Peyer's patch (tissue), 4 donors: ENCODE results near the gene VSIG8.

Experiments used
- CTCF ChIP-seq, 6 experiments: fragments of 450-650 bp in 4 of 6; fragments of 200-600 bp in 2 of 6; sonication (generic) in 1 of 6; IDR thresholded peaks; one replicate each; pipeline ENCODE4 v1.5.1; 2017 to 2019; ENCODE audit warnings: antibody characterized with exemption in 6 of 6, mild to moderate bottlenecking in 3 of 6, moderate library complexity in 1 of 6
- POLR2A ChIP-seq, 2 donors: fragments of 450-650 bp; IDR thresholded peaks; one replicate each; pipeline ENCODE4 v1.5.1; 2017; ENCODE audit warnings: antibody characterized with exemption in 2 of 2, mild to moderate bottlenecking in 2 of 2, moderate library complexity in 2 of 2

- no peak for TF ChIP-seq POLR2A (IDR thresholded peaks at IDR 0.05)
- TF ChIP-seq CTCF (IDR thresholded peaks at IDR 0.05) = no peak
These were observed 426 bp downstream of the VSIG8 start for GRCh38 chr1:159862031-159862430.
